Tibial nerve (tissue), 3 donors: Measurements from ENCODE around the gene KMT2E.
"Not testable (repeated sequence)": the region's sequence is repeated elsewhere in the genome, so short reads cannot be mapped to it uniquely, and the experiment has no call there.

Source experiments
- POLR2A ChIP-seq, 2 donors: fragments of 450-650 bp; IDR thresholded peaks; one replicate each; pipeline ENCODE4 v1.6.1; 2017; ENCODE audit warnings: antibody characterized with exemption in 2 of 2, mild to moderate bottlenecking in 2 of 2, moderate library complexity in 2 of 2
- TF ChIP-seq, protein P1 (sequence below), 5 experiments: fragments of 200-600 bp in 3 of 5; fragments of 450-650 bp in 2 of 5; sonication (generic) in 3 of 5; IDR thresholded peaks; one replicate each; pipeline ENCODE4 v1.5.1; 2016 to 2019; ENCODE audit warnings: antibody characterized with exemption in 5 of 5, mild to moderate bottlenecking in 3 of 5, moderate library complexity in 2 of 5

DNA sequence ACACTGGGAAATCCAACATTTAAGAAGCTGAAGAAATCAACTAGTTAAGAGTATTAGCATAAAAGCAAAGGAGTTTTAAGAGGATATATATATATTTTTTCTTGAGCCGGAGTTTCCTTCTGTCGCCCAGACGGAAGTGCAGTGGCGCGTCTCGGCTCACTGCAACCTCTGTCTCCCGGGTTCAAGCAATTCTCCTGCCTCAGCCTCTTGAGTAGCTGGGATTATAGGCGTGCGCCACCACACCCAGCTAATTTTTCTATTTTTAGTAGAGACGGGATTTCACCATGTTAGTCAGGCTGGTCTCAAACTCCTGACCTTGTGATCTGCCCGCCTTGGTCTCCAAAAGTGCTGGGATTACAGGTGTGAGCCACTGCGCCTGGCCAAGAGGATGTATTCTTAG lies 8.5 kb upstream of the KMT2E start:
- TF ChIP-seq, protein P1, sequence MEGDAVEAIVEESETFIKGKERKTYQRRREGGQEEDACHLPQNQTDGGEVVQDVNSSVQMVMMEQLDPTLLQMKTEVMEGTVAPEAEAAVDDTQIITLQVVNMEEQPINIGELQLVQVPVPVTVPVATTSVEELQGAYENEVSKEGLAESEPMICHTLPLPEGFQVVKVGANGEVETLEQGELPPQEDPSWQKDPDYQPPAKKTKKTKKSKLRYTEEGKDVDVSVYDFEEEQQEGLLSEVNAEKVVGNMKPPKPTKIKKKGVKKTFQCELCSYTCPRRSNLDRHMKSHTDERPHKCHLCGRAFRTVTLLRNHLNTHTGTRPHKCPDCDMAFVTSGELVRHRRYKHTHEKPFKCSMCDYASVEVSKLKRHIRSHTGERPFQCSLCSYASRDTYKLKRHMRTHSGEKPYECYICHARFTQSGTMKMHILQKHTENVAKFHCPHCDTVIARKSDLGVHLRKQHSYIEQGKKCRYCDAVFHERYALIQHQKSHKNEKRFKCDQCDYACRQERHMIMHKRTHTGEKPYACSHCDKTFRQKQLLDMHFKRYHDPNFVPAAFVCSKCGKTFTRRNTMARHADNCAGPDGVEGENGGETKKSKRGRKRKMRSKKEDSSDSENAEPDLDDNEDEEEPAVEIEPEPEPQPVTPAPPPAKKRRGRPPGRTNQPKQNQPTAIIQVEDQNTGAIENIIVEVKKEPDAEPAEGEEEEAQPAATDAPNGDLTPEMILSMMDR (IDR thresholded peaks at IDR 0.05) = not testable (repeated sequence)
- TF ChIP-seq POLR2A (IDR thresholded peaks at IDR 0.05) = not testable (repeated sequence)
